Measurements from ENCODE around the gene TJAP1.
"Not testable (repeated sequence)": the region's sequence is repeated elsewhere in the genome, so short reads cannot be mapped to it uniquely, and the experiment has no call there.

TJAP1 gene

DNA sequence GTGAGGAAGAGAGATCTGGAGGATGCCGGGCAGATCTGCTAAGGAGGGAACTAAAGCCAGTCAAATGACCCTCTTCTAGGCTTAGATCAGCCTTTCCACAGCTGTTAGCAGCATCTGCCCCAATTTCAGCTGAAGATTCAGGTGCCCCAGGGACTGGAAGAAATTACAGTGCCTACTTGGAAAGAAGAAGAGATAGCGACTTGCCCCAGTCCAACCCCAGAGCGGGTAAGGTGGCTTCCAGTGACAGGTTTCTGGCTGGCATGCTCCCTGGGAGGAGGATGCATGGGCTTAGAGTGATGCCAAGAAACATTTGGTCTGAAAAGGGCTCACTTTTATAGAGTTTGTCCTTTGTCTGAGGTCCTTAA is 620 bp downstream of the TJAP1 start:
- DNase-seq (ENCODE audit: insufficient read length, low spot score) = no peak

DNA sequence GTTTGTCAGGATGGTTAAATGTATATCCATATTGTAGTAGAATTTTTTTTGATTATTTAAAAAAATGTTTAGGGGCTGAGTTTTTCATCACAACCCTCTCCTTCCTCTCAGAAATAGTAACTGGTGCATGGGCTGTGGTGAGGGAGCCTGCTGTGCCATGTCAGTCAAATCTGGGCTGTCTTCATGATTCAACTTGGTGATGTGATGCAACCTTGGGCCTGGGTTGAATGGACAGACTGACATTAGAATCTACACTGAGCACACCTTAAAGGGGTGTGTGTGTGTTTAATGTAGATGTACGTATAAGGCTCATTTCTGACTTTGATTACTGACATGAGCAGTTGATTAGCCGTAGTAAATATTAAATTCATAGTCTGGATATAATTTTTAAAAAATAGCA is 3.7 kb downstream of the TJAP1 start:
- FAIRE-seq (no peak), DNase-seq (ENCODE audit: insufficient read length, low spot score) (no peak)

More for the DNA sequence above, 620 bp downstream of the TJAP1 start:
- FAIRE-seq = no peak

DNA sequence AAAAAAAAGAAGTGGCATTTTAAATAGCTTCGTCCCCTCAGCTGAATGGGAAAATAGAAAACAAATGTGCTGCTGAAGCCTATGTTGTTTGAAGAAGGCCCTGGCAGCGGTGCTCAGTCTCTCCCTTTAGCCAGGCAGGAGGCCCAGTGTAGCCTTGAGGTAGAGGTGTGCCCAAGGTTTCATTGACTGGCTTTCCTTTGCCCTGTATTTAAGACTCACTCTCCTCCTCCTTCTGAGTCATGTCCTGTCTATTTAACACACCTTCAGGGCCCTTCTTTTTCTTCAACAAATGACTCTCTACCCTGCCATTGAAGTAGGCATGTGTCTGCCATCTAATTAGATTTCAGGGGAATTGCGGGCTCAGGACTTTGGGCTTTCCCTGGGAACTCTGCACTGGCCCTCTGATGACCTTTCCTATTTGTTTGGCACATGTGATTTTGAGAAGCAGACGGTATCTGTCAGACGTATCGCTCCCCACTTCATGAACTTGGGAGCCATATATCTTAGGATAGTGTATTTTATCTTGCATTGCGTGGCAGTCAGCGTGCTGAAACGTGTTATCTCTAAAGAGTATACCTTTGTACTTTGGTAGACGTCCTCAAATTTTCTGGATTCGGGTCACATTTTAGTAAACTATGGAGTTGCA is 4.3 kb downstream of the TJAP1 start:
- DNase-seq (ENCODE audit: insufficient read length, low spot score) = no peak
- FAIRE-seq = no peak

DNA sequence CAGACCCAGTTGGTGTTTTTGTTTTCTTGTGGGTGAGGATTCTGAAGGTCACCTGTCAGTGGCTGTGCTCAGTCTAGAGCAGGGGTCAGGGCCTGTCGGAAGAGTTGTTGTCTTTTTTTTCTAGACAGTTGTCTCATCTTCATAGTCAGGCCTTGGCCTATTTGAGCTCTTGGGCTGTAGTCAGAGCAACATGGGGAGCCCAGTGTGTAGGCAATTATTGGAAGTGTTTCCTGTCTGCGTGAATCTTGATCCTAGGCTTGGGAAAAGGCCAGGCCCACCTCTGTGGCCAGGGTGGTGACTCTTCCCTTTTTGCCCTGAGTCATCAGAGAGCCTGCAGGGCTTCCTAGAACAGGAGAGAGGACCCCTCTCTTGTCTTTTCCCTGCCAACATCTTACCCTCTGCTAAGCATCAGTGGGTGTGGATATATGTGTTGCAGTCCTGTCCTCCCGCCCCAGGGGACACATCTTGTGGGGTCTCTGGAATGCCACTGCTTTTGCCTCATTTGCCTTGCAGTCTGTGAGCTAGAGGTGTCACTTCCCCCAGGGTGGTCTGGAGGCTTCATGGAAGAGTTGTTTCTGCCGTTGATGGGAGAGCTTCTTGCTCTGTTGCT is 11.4 kb downstream of the TJAP1 start:
- no peak for FAIRE-seq
- no peak for DNase-seq (ENCODE audit: insufficient read length, low spot score)

DNA sequence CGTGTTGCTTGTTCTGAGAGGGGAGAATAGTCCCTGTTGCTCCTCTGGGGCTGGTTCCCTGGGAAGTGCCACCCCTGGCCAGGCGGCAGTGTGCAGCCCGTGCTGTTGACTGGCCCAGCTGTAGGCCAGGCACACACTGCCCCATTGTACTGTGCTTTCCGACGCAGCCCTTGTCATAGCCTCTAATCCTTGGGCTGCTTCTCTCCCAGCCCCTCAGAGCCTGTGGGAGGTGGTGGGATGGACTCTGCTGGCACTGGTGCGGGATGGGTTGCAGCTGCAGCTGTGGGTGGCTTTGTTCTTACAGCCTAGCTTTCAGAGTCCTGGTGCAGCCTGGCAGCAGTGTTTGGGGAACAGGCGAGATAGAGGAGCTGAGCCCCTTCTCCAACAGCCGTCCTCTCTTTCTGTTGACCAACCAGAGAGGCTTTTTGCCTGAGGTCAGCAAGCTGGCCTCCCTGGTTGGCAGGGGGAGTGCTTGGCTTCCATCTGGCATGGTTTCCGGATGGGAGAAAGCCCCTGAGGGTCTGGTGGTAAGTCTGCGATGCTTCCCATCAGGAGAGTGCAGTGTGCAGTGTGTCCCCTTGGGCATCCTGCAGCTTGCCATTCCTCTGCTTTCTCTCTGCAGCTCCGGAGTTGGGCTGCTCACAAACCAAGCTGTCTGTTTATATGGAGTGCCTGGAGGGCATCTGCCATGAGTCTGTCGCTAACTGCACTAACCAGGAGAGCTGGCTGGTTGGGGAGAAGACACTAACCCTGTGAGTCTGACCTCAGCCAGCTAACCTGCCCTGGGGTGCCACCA is 12.1 kb downstream of the TJAP1 start:
- DNase-seq (ENCODE audit: insufficient read length, low spot score) = no peak

DNA sequence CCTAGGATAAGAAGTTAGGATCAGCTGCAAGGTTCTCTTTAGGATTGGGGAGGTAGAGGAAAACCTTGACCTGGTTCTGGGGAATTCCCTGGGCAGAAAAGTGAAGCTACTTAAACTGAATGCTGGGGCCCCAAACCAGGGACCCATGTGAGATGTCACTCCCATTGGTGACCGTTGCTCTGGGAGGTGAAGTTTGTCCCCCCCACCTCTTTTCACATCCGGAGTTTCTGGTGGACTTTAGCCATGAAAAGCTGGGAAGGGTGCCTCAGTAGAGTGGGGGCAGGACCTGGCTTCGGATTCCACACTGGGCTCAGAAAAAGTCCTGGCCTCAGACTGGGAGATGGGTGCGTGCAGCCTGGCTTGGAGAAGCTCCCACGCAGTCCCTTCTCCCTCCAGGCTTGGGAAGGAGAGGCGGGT is 13.2 kb downstream of the TJAP1 start:
- FAIRE-seq (no peak), DNase-seq (ENCODE audit: insufficient read length, low spot score) (no peak)

More for the DNA sequence above, 12.1 kb downstream of the TJAP1 start:
- FAIRE-seq = no peak

DNA sequence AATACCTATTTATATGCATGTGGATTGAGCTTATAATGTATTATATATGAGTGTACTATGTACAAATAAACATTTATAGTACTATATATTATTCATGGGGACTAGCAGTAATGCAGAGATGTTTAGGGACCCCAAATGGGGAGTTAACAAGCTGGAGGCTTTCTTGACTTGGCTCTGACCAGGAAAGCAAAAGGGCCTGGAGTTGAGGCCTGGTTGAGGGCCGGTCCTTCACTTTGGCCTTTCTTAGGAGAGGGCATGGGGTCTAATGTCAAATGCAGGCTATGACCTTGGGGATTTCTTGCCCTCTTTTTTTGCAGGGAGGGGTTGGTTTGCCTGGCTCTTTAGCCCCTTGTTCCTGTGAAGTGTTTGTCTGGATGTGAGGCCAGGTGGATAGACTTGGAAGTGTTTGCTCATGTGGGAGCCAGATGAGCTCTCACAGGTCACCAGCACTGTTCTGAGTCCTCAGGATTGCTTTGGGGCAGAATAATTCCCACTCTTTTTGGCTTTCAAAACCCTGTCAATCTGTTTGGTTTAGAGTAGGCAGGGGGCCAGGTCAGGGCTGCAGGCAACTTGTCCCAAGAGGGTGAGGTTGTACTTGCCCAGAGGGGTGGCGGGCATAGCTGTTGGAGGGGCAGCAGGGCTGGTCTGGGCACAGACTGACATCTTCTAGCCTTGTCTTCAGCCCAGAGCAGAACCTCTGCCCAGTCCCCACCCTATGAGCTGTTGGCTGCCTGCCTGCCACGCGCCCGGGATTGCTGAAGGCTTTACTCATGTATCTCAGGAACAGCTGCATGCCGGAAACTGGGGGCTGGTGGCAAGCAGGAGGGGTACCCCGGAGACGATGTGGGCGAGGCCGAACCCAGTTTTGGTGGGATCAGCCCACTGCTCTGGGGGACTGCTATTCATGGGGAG is 14.6 kb downstream of the TJAP1 start:
- FAIRE-seq = peak; percentile 77

DNA sequence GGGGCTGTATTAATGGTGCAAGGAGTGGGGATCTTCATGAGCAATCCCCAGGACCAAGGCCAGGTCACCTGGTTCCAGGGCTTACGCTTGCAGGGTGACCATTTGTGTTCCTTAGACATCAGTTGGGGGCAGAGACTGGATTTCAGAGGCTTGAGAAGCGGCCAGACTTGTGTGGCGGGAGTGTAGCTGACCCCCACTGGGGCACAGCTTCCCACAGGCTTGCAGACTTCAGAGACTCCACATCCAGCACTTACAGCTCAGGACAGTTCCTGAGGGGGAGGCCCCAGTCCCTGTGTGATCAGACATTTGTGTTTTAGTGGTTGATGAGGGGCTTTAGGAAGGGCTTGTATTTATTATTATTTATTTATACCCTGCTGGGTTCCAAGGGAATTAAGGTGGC is 15.3 kb downstream of the TJAP1 start:
- FAIRE-seq = no peak
- no peak for DNase-seq (ENCODE audit: insufficient read length, low spot score)

More for the DNA sequence above, 14.6 kb downstream of the TJAP1 start:
- peak; percentile 83 for DNase-seq (ENCODE audit: insufficient read length, low spot score)

DNA sequence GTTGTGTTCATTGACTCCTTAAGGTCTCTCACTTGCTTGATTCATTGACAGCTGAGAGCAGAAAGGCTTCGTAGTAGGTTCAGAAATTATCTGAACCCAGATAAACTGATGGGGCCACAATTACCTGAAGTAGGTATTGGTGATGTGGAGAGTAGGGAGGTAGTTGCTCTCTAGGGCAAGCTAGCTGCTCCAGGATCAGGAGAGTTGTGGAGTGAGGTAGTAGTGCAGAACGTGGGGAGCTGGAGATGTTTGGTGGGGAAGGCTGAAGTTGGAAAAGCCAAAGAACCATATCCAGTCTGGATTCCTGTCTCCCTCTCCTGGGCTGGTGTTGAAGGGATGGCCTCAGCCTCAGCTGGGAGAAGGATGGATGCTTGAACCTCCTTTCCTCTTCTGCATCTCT is 15.9 kb downstream of the TJAP1 start:
- no peak for FAIRE-seq
- DNase-seq (ENCODE audit: insufficient read length, low spot score) = no peak

DNA sequence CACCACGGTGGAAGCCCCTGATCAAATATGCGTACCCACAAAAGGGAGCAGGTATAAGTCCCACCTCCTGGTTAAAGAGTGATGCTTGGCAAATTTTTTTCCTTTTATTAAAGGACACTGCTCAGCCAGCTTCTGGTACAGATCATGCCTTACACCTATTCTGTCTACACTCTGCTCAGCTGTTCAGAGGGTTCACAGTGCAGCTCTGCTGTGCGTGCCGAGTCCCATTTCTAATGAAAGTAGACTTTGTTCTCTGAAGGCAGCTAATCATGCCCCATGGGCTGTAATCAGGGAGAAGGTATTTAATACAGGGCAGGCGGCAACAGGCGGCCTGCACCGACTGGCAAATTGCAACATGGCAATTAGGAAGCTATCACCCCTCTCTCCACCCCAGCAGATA is 16.5 kb downstream of the TJAP1 start:
- FAIRE-seq = no peak
- no peak for DNase-seq (ENCODE audit: insufficient read length, low spot score)

DNA sequence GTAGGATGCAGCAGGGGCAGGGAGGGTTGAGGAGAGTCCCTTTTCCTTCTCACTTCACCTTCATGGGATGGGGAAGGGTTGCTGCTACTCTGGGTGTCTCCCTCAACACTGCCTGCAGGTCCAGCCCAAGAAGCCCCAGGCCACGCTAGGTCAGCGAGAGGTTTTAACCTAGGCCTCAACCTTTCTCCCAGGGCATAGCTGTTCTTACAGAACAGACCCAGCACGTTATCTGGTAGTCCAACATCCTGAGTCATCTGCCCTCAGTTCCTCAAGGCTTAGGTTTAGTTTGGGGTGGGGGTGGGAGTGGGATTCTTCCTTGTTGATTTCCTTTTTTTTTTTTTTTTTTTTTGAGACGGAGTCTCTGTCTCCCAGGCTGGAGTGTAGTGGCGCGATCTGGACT is 17.0 kb downstream of the TJAP1 start:
- FAIRE-seq = no peak
- DNase-seq (ENCODE audit: insufficient read length, low spot score) = no peak

DNA sequence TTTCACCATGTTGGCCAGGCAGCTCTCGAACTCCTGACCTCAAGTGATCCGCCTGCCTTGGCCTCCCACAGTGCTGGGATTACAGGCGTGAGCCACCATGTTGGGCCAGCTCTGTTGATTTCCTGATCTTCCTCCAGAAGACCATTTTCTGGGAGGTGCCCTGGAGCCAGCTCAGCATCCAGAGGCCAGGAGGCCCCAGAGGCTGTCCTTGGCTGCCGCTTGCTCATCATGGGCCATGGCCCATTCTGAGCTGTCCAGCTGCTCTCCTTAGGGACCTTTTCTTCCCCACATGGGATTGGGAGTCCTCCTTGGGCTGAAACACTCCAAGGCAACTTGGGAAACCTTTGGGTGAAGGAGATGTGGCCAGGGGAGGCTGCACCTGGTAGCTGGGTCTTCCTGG is 17.4 kb downstream of the TJAP1 start:
- DNase-seq (ENCODE audit: insufficient read length, low spot score) = no peak
- no peak for FAIRE-seq

DNA sequence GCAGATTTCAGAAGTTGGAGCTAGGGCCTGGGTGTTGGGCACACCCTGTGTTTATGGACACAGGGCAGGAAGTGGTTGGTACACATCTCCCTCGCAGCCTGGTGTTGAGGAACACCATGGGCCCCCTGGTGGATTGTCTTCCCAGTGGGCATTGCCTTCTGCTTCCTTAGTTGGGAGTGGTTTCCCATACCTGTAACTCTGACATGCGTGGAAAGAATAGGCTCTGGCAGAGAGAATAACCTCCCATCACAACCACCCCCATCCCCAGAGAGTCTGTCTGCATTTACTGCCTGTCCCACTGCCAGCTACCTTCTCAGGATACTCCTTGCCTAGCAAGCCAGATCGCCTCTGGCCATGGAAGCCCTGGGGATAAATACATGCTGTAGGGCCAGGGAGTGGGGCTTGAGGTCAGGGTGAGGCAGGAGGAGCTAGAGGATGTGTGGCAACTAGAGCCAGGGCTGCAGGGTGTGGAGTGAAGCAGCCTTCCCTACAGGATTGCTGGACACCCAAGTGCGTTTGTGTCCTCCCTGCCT is 18.1 kb downstream of the TJAP1 start:
- FAIRE-seq (no peak), DNase-seq (ENCODE audit: insufficient read length, low spot score) (no peak)

DNA sequence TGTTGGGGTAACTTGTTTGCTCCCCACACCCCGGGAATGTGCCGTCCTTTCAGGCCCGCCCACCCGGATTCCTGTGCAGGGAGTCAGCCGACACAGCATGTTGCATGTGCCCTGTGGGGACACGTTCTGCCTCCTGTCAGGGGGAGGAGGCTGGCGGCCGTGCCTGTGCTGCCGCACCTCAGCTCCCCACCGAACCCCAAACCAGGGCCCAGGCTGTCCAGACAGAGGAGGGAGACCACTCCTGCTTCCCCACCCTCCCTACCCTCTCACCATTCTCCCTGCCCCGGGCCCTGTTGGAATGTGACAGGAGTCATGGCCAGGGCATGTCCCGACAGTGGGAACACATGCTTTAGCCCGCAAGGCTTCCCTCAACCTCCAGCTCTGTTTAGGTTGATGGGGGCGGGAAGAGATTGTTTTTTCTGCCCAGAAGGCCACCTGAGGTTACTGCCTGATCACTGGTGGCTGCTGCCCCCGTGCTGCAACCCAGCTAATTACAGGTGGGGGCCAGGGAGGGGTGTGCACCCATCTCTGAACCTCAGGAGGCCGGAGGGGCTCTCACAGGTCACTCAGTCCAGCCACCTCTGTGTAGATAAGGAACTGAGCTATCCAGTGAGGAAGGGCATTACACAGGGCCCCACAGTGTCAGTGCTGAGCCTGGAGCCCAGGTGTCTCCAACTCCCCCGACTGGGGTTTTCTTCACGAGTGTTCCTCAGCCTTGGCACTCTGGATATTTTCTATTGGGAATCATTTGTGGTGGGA is 19.2 kb downstream of the TJAP1 start:
- FAIRE-seq (peak; percentile 92), DNase-seq (ENCODE audit: insufficient read length, low spot score) (peak; percentile 81)

DNA sequence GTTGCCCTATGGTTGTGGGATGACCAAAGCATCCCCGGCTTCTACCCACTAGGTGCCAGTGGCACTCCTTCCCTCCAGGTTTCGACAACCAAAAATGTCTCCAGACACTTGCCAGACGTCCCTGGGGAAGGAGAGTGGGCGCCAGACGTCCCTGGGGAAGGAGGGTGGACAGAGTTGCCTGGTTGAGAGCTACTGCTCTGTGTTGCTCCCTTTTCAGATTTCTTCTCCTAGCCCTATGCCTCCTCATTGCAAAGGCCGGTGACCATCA is 19.7 kb downstream of the TJAP1 start:
- FAIRE-seq (no peak), DNase-seq (ENCODE audit: insufficient read length, low spot score) (no peak)

DNA sequence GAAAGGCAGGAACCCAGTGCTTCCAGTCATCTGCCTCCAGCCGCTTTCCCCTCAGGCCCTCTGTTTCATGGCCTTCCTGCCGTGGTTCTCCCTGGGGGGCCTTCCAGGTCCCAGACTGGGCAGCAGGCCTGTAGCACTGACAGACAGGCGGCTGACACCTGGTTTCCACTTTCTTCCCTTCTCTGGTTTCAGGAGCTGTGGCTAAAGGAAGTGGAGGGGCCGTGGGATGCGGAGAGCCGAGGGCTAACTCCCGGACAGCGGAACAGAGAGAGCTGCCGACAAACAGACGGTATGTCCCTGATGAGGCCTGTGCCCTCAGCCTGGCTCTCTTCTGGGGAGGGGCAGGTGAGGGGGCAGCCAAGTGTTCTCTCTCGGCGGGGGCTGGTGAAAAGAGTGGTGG is 20.3 kb downstream of the TJAP1 start:
- no peak for FAIRE-seq

DNA sequence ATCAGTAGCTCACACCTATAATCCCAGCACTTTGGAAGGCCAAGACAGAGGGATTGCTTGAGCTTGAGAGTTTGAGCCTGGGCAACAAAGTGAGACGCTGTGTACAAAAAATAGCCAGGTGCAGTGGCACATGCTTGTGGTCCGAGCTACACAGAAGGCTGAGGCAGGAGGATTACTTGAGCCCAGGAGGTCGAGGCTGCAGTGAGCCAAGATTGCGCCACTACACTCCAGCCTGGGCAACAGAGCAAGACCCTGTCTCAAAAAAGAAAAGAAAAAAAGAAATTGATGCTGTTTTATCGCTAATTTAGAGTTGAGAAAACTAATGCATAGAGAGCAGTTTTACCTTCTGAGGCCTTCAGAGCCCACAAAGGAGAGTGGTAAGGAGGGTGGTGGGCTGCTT is 20.9 kb downstream of the TJAP1 start:
- not testable (repeated sequence) for FAIRE-seq; DNase-seq (ENCODE audit: insufficient read length, low spot score)

More for the DNA sequence above, 20.3 kb downstream of the TJAP1 start:
- DNase-seq (ENCODE audit: insufficient read length, low spot score) = no peak

DNA sequence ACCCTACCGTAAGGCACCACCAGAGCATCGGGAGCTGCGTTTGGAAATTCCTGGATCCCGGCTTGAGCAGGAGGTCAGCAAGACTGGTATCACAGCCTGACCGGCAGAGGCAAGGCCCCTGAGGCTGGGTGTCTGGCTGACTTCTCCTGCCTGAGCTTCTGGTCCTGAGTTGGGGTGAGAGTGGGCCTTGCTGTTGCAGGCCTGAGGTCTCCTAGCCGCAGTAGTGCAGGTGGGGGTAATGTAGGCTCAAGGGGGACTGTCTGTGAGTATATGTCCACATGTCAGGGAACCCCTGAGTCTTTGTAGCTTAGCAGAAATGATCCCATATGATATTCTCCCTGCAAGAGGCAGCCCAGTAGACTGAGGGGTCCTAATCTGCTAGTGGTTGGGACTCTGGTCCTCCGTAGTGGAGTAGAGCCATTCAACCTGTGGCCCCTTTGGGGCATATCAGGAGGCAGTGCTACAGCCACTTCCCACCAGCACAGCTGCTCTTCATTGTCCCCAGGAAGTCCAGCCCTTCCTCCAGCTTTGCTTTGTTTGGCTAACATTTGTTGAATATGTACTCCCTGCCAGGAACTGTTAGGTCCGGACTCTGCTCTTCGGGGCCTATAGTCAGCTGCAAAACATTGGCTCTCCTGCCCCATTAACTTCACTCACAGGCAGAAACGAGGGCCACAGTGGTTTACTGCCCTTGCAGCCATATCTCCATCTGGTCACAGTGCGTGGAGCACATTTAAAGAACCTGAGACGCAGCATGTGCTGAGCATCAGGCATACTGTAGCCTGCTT is 21.9 kb downstream of the TJAP1 start:
- no peak for DNase-seq (ENCODE audit: insufficient read length, low spot score)
- no peak for FAIRE-seq

DNA sequence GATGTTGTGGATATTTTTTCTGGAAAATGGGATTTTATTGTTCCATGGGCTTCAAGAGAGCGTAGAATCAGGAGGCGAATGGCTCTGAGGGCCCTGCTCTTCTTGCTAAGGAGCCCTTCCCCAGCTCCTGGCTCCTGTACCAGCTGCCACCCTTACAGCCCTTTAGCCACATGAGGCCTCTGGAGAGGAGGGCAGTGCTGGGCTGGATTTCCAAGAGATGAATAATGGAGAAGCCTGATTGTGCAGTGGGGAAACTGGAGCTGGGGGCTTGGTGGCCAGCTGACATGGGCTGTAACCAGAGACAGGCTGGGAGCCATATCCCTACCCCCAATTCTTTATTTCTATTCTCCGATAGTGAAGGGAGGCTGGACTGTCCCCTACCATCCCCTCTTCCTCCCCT is 23.6 kb downstream of the TJAP1 start:
- DNase-seq (ENCODE audit: insufficient read length, low spot score) (no peak), FAIRE-seq (no peak)
